SK-N-MC (cell line): ENCODE measurements around the gene CBX6.

Experiments
- EZH2 ChIP-seq: fragments of 200-600 bp; sonication (generic); IDR thresholded peaks from one replicate; pipeline ENCODE4 v1.6.1; 2017; ENCODE audit warnings: antibody characterized with exemption
- FOXP2 ChIP-seq: optimal IDR thresholded peaks from 2 replicates; pipeline ENCODE3; 2011; ENCODE audit warnings: mild to moderate bottlenecking, moderate library complexity; ENCODE audit not compliant: insufficient read depth; ENCODE audit errors: extremely low read length, control extremely low read depth
- POLR2AphosphoS5 ChIP-seq: IDR thresholded peaks from 2 replicates; pipeline ENCODE4 v1.6.1; 2012; ENCODE audit warnings: mild to moderate bottlenecking, low read depth, low read length, borderline replicate concordance

DNA sequence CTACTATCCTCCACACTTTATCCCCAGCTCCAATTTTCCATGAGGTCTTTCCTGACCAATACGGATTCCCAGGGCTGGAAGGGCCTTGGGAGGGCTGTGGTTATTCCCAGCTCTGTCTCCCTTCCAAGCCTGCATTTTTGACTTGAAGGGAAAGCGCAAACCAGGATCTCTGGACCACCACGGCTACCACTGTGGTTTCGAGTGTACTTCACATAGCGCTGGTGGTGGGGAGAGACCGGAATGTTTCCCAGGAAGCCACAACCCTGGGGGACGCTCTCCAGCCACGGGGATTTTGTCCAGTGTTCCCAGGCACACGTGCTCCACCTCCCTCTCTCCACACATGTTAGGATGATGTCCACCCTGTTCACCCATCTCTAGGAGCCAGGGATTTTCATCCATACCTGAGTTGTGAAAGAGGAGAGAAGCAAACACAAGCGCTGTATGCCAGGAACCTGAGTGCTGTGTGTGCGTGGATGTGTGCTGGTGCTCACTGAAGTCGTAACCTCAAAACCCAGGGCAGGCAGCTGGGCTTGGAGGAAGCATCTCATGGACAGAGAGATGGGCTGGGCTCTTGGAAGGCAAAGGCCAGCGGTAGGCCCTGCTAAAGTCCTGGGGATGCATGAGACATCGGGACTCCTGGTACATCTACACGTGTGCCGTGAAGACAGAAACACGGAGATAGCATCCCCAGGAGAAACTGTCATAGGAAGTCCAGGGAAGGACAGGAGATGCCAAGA, 26.8 kb downstream of the CBX6 start:
- TF ChIP-seq EZH2: no peak
- TF ChIP-seq FOXP2: no peak
- TF ChIP-seq POLR2AphosphoS5: no peak
